ENCODE results near the gene SIRT2. TPM values are rescaled to one million over a fixed set of nuclear protein-coding genes. Genes with fewer than 3 reads are reported as not detected.

Gene SIRT2
- total and polyA plus RNA-seq, 2 of the 13 experiments (the other 11 are each of a cell fraction or from before 2014, with no cell fraction given) = 22.3 to 26.1 TPM

DNA sequence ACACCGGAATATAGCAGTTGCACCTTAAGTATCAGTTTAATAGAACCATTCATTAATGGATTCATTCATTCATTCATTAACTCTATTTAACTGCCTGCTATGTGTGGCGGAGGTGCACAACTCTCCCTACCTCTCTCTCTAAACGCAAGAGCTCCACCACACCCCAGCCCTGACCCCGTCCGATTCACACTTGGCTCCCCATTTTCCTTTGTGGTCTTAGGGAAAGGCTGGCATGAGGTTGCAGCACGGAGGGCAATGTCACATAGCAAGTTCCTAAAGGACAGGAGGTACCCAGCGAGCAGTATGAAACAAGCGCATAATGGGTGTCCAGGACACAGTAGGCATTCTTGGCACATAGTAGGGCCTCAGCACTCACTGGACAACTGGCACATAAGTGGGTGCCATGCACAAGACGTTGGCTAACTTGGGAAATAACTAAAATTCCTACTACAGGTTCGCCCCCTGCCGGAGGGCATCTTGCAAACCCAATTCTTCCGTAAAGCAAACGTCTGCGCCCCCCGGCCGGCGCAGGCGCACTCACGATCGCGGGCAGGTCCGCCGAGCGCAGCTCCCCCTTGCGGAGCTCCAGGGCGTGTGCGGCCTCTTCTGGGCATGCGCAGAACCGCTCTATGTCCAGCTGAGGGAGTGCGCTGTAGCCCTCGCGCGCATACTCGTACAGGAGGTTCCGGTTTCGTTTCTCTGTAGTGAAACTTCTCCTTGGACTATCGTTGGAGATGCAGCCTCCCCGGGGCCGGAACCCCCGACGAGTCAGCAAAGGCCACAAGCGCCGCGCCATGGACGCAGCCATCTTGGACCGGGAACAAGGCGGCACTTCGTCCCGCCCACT is 30.7 kb upstream of the SIRT2 start, which contains the start of gene SARS2 (continued):
- TF ChIP-seq, protein P1, sequence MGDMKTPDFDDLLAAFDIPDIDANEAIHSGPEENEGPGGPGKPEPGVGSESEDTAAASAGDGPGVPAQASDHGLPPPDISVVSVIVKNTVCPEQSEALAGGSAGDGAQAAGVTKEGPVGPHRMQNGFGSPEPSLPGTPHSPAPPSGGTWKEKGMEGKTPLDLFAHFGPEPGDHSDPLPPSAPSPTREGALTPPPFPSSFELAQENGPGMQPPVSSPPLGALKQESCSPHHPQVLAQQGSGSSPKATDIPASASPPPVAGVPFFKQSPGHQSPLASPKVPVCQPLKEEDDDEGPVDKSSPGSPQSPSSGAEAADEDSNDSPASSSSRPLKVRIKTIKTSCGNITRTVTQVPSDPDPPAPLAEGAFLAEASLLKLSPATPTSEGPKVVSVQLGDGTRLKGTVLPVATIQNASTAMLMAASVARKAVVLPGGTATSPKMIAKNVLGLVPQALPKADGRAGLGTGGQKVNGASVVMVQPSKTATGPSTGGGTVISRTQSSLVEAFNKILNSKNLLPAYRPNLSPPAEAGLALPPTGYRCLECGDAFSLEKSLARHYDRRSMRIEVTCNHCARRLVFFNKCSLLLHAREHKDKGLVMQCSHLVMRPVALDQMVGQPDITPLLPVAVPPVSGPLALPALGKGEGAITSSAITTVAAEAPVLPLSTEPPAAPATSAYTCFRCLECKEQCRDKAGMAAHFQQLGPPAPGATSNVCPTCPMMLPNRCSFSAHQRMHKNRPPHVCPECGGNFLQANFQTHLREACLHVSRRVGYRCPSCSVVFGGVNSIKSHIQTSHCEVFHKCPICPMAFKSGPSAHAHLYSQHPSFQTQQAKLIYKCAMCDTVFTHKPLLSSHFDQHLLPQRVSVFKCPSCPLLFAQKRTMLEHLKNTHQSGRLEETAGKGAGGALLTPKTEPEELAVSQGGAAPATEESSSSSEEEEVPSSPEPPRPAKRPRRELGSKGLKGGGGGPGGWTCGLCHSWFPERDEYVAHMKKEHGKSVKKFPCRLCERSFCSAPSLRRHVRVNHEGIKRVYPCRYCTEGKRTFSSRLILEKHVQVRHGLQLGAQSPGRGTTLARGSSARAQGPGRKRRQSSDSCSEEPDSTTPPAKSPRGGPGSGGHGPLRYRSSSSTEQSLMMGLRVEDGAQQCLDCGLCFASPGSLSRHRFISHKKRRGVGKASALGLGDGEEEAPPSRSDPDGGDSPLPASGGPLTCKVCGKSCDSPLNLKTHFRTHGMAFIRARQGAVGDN (CRISPR knock-in tag; IDR thresholded peaks at IDR 0.05) = peak; percentile 79
- peak; percentile 61; the same call in 1 of the 2 replicates for TF ChIP-seq ZNF335 (CRISPR knock-in tag; IDR thresholded peaks at IDR 0.05)
- no peak for TF ChIP-seq SP1 (IDR thresholded peaks at IDR 0.05)
- peak; percentile 86 for TF ChIP-seq SP1 (CRISPR knock-in tag; IDR thresholded peaks at IDR 0.05)
- TF ChIP-seq ZNF773 (CRISPR knock-in tag; IDR thresholded peaks at IDR 0.05; ENCODE audit: borderline replicate concordance) = no peak
- no peak for TF ChIP-seq RAD51 (IDR thresholded peaks at IDR 0.05; ENCODE audit: borderline replicate concordance)
- TF ChIP-seq TEAD2 (CRISPR knock-in tag; IDR thresholded peaks at IDR 0.05) = no peak
- TF ChIP-seq KDM4B (CRISPR knock-in tag; IDR thresholded peaks at IDR 0.05) = no peak
- no peak for TF ChIP-seq ZNF780A (CRISPR knock-in tag; IDR thresholded peaks at IDR 0.05)
- TF ChIP-seq REL (CRISPR knock-in tag; conservative IDR thresholded peaks at IDR 0.05) = no peak
- no peak; the same call in 1 of the 2 replicates for TF ChIP-seq ZNF232 (CRISPR knock-in tag; IDR thresholded peaks at IDR 0.05; ENCODE audit: borderline replicate concordance)
- no peak for TF ChIP-seq EHMT2 (IDR thresholded peaks at IDR 0.05; ENCODE audit: borderline replicate concordance, low read depth, low read length)
- TF ChIP-seq MAFF (IDR thresholded peaks at IDR 0.05; ENCODE audit: low read depth, low read length) = 0 out of 2 replicates have a peak, but pooled peaks have one; percentile 5
- TF ChIP-seq ZSCAN25 (CRISPR knock-in tag; IDR thresholded peaks at IDR 0.05) = no peak
- TF ChIP-seq, protein P2, sequence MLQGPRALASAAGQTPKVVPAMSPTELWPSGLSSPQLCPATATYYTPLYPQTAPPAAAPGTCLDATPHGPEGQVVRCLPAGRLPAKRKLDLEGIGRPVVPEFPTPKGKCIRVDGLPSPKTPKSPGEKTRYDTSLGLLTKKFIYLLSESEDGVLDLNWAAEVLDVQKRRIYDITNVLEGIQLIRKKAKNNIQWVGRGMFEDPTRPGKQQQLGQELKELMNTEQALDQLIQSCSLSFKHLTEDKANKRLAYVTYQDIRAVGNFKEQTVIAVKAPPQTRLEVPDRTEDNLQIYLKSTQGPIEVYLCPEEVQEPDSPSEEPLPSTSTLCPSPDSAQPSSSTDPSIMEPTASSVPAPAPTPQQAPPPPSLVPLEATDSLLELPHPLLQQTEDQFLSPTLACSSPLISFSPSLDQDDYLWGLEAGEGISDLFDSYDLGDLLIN (CRISPR knock-in tag; IDR thresholded peaks at IDR 0.05; ENCODE audit: borderline replicate concordance) = no peak
- TF ChIP-seq ZNF205 (CRISPR knock-in tag; IDR thresholded peaks at IDR 0.05) = peak; percentile 45; the same call in 1 of the 2 replicates
- TF ChIP-seq, protein P3, sequence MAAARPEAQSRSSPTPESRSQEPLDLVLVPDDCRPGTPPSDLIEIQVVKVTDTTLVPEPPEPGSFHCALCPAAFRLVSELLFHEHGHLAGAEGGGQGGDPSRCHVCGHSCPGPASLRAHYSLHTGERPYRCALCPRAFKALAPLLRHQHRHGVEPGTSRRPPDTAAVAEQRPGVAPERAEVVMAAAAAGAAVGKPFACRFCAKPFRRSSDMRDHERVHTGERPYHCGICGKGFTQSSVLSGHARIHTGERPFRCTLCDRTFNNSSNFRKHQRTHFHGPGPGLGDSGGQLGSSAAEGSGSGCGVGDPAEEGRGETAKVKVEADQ (CRISPR knock-in tag; IDR thresholded peaks at IDR 0.05; ENCODE audit: borderline replicate concordance) = no peak
- TF ChIP-seq GPN1 (CRISPR knock-in tag; IDR thresholded peaks at IDR 0.05; ENCODE audit: borderline replicate concordance) = no peak
- TF ChIP-seq ZNF136 (CRISPR knock-in tag; IDR thresholded peaks at IDR 0.05; ENCODE audit: low read depth) = peak; percentile 32; the same call in 1 of the 2 replicates
- no peak for TF ChIP-seq RBM22 (optimal IDR thresholded peaks at IDR 0.05; ENCODE audit: low read length)
- TF ChIP-seq SRF (IDR thresholded peaks at IDR 0.05; ENCODE audit: low read depth, low read length) = no peak

Data from HepG2 (cell line).